ENCODE measurements around the gene EPHB1.
A peak's percentile ranks its signal among the peaks of the same experiment; 100 is the strongest.
"Not testable (repeated sequence)": the region's sequence is repeated elsewhere in the genome, so short reads cannot be mapped to it uniquely, and the experiment has no call there.

The EPHB1 gene

GRCh38 chr3:134970895-134971294, 175.8 kb downstream of the EPHB1 start:
- no peak for DNase-seq

- DNase-seq, result no peak
These were observed 176.2 kb downstream of the EPHB1 start for GRCh38 chr3:134971306-134971705.

GRCh38 chr3:134971907-134972306, 176.8 kb downstream of the EPHB1 start:
- DNase-seq, result not testable (repeated sequence)

- DNase-seq, result no peak
These were observed 177.9 kb downstream of the EPHB1 start for GRCh38 chr3:134972836-134973455.

- DNase-seq, result peak; percentile 85
These were observed 179.6 kb downstream of the EPHB1 start for GRCh38 chr3:134974624-134975023.

- no peak for DNase-seq
These were observed 181.9 kb downstream of the EPHB1 start for GRCh38 chr3:134976948-134977347.

- DNase-seq, result no peak
These were observed 183.6 kb downstream of the EPHB1 start for GRCh38 chr3:134978658-134979057.

- DNase-seq, result no peak
These were observed 191.0 kb downstream of the EPHB1 start for GRCh38 chr3:134985864-134986715.

GRCh38 chr3:134988666-134989065, 193.6 kb downstream of the EPHB1 start:
- no peak for DNase-seq

- DNase-seq, result no peak
These were observed 195.9 kb downstream of the EPHB1 start for GRCh38 chr3:134991003-134991402.

- no peak for DNase-seq
These were observed 196.5 kb downstream of the EPHB1 start for GRCh38 chr3:134991472-134992010.

- no peak for DNase-seq
These were observed 197.1 kb downstream of the EPHB1 start for GRCh38 chr3:134992180-134992579.

GRCh38 chr3:134992586-134992985, 197.5 kb downstream of the EPHB1 start:
- DNase-seq, result no peak

- DNase-seq, result no peak
These were observed 198.0 kb downstream of the EPHB1 start for GRCh38 chr3:134993011-134993410.

GRCh38 chr3:134998158-134998557, 203.1 kb downstream of the EPHB1 start:
- no peak for DNase-seq

- DNase-seq, result no peak
These were observed 203.8 kb downstream of the EPHB1 start for GRCh38 chr3:134998855-134999254.

GRCh38 chr3:135000465-135000864, 205.4 kb downstream of the EPHB1 start:
- peak; percentile 15 for DNase-seq

- not testable (repeated sequence) for DNase-seq
These were observed 210.6 kb downstream of the EPHB1 start for GRCh38 chr3:135005616-135006015.

- DNase-seq, result no peak
These were observed 212.5 kb downstream of the EPHB1 start for GRCh38 chr3:135007607-135008006.

GRCh38 chr3:135008326-135008725, 213.3 kb downstream of the EPHB1 start:
- no peak for DNase-seq

- DNase-seq, result no peak
These were observed 214.0 kb downstream of the EPHB1 start for GRCh38 chr3:135009014-135009413.

- no peak for DNase-seq
These were observed 217.0 kb downstream of the EPHB1 start for GRCh38 chr3:135012101-135012500.

GRCh38 chr3:135013206-135013605, 218.1 kb downstream of the EPHB1 start:
- no peak for DNase-seq

- no peak for DNase-seq
These were observed 219.5 kb downstream of the EPHB1 start for GRCh38 chr3:135014566-135014965.

Measured in NCI-H2029 treated with DMSO at 0.1 percent for 48 hours (cell line).